Measurements from ENCODE around the gene PRDM1.
"Not testable (repeated sequence)": the region's sequence is repeated elsewhere in the genome, so short reads cannot be mapped to it uniquely, and the experiment has no call there.

The PRDM1 gene

GRCh38 chr6:106142876-106143431 is 56.8 kb downstream of the PRDM1 start:
- no peak for DNase-seq

- no peak for DNase-seq
These were observed 57.5 kb downstream of the PRDM1 start for GRCh38 chr6:106143665-106144064.

- DNase-seq, result no peak
These were observed 59.0 kb downstream of the PRDM1 start for GRCh38 chr6:106145144-106145543.

- DNase-seq, result peak; percentile 21
These were observed 59.6 kb downstream of the PRDM1 start for GRCh38 chr6:106145741-106146227.

DNA sequence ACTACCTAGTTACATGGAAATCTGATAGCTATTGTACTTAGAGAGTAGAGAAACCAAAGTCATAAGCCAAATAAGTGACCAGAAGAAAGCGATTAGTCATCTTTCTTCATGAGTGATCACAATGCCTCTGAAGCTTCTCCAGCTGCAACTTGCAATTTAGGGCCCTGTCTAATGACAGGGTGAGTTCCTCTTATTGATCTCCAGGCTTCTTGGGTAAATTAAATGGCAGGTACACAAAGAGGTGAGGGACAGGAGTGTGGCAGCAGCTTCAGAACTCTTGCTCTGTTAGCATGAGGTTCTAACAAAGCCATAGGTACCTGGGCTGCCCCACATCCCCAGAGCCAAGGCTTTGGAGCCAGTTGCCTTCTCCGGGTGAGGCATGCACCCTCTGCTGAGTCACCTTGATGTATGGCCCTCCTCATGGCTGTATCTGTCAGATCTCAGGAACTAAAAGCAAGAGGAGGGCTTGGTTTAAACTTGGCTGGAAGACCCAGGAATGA is 60.8 kb downstream of the PRDM1 start:
- DNase-seq, result no peak

DNA sequence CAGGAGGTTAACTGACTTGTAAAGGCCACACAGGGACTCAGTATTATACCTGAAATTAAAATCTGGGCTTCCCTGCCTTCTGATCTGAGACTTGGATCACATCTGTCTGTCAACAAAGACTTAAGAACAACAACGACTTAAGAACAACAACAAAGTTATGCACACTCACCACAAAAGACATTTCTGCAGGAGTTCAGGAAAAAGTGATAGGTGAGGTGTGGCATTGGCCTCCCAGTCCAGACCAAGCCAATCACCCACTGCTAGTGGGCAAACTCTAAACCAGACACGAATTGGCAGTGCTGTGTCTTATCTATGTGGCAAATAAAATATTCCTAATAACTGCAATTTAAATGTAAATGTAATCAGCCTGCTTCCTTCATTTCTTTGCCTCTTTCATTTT is 61.3 kb downstream of the PRDM1 start:
- no peak for DNase-seq

DNA sequence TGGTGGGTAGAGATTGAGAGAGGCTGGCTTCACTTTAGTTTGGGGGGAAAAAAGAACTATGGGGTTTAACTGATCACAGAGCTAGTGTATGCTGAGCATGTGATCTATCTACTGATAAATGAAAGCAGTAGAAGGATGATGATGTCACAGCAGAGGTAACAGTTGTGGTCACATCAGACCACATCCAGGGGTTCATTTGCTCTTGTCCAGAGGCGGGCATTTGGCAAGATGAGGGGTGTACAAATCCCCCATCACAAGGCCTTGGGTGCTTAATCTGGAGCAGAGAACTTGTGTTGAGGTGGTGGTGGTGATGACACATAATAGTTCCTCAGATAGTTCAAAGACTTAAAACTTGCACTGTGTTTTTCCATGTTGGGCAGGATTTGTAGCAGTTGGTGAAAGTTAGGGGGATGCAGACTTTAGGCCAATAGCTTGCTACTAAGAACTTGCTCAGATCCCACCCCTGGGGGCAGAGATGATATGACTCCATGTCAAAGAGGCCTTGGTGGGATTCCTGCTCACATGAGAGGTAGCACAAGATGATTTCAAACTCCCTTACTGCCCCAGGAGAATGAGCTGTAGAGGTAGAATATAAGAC is 63.4 kb downstream of the PRDM1 start:
- peak; percentile 48 for DNase-seq

- not testable (repeated sequence) for DNase-seq
These were observed 66.3 kb downstream of the PRDM1 start for GRCh38 chr6:106152476-106152875.

DNA sequence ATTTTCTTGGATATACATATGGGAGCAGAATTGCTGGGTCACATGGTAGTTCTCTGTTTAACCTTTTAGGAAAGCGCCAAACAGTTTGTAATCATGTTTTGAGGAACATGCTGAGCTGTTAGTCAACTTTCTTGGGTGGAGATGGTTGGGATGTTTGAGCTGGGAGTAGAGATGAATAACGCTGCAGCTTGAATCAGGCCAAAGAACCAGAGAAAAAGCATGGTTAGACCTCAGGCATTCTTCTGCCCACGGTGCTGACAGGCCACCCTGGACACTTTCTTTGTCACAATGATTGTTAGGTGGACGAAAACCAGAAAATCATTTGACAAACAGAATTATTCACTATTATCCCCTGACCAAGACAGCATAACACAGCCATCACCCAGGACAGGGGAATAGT is 66.8 kb downstream of the PRDM1 start:
- DNase-seq, result no peak

DNA sequence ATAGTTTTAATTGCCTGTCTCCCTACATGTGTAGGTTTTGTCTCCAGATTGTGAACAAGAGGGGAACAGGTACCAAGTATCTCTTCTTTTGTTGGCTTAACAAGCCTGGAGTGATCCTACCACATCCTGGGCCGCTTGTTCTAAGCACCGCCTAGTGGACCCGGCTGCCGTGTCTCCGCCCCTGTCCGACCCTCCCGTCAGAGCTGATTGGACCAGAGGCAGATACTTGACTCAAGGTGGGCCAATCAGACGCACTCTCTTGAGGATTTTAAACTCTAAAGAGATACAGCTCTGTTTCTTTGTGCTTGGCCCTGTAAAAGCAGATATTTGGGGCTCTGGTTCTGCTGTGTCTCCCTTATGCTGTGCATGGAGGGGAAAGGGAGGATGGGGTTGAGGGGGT is 68.2 kb downstream of the PRDM1 start:
- no peak for DNase-seq

DNA sequence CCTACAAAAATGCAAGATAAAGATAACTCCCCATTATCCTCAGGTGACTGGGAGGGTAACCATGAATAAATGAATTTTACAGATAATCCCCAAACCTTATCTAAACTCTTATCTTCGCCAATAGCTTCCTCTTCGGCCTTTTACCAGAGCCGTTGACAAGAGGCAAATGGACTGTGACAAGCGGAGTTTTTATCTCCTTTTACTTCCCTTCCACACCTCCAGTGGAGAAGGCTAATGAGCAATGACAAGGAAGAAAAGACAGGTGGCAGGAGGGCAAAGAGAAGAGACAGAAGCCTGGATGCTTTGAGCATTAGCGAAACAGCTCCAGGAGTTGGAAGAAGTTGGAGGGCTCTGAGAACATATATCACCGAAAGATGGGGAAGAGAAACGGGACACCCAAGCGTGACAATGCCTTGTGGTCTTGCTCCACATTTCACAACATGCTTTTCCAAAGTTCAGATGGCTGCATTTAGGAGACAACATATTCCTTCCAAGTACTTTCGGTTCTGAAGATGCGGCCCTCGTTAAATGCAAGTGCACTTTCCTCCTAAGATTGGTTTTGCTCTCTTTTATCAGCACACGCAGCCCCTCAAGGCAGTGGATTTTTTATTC is 69.2 kb downstream of the PRDM1 start:
- DNase-seq, result no peak

- no peak for DNase-seq
These were observed 70.3 kb downstream of the PRDM1 start for GRCh38 chr6:106156413-106156812.

DNA sequence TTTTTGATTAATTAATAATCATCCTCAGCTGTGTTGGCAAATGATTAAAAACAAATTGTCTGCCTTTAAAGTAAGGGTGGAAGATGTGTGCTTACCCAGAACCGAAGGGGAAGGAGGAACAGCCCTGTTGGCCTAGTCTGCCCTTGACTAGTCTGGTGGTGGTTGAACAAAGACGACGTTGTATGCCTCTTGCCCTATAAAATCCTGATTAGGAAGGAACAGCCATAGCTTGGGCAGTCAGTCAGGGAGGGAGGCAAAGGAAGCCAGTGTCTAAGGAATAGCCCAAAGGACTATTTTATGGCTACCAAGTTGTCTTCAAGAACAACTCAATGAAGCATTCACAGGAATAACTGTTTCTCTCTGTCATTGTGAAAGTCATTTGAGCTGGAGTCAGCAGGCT is 70.7 kb downstream of the PRDM1 start:
- DNase-seq, result no peak

- no peak for DNase-seq
These were observed 72.7 kb downstream of the PRDM1 start for GRCh38 chr6:106158816-106159215.

Data from CD4-positive, alpha-beta T cell treated with Interleukin-4 for 4 hours (primary cell).